WTC11 (cell line): ENCODE measurements around the gene HES2. TPM values are rescaled to one million over a fixed set of nuclear protein-coding genes. Genes with fewer than 3 reads are reported as not detected.

Experiments used
- ATAC-seq: fragments of 200-7000 bp; cut with Tn5 transposase; 2 replicates; pipeline ENCODE4 v1.10.0; 2021; ENCODE audit warnings: mild to moderate bottlenecking, moderate library complexity
- CTCF ChIA-PET: fragments of 300-600 bp; sonication (Branson Sonifier 250); formaldehyde crosslinking; loops from one replicate; lab custom pipeline; 2021; ENCODE audit warnings: antibody characterized with exemption; lab: Charles Lee
- POLR2A ChIA-PET: fragments of 350-600 bp; sonication (Branson Sonifier 250); formaldehyde crosslinking; loops from one replicate; lab custom pipeline; 2021; ENCODE audit warnings: antibody characterized with exemption; lab: Charles Lee
- DNase-seq: peaks from one replicate; pipeline ENCODE4 v3.0.0; 2021; ENCODE audit warnings: low spot score
- H3K27ac Mint-ChIP-seq: 2 replicates; pipeline ENCODE4 v1.8.0; 2021; ENCODE audit warnings: mixed read lengths
- H3K27me3 Mint-ChIP-seq: 2 replicates; pipeline ENCODE4 v1.8.0; 2021; ENCODE audit warnings: low read depth, mild to moderate bottlenecking, moderate library complexity, mixed read lengths
- H3K36me3 Mint-ChIP-seq: 2 replicates; pipeline ENCODE4 v1.8.0; 2021; ENCODE audit warnings: mixed read lengths
- H3K4me1 Mint-ChIP-seq: 2 replicates; pipeline ENCODE4 v1.8.0; 2022; ENCODE audit warnings: mixed read lengths
- H3K4me3 Mint-ChIP-seq: 2 replicates; pipeline ENCODE4 v1.8.0; 2021; ENCODE audit warnings: mild to moderate bottlenecking, moderate library complexity, mixed read lengths
- H3K9me3 Mint-ChIP-seq: 2 replicates; pipeline ENCODE4 v1.8.0; 2021; ENCODE audit warnings: mixed read lengths
- AR ChIP-seq: fragments of 250-450 bp; sonication (Bioruptor Pico); IDR thresholded peaks from 2 replicates; pipeline ENCODE4 v1.9.0; 2021; ENCODE audit warnings: mild to moderate bottlenecking
- CBFB ChIP-seq: sonication (generic); formaldehyde crosslinking; IDR thresholded peaks from 2 replicates; pipeline ENCODE4 v1.8.1; 2022; ENCODE audit warnings: mild to moderate bottlenecking, low read depth, missing genetic modification reagents
- E2F5 ChIP-seq: sonication (generic); formaldehyde crosslinking; IDR thresholded peaks from 2 replicates; pipeline ENCODE4 v1.8.1; 2022; ENCODE audit warnings: mild to moderate bottlenecking, moderate library complexity, missing genetic modification reagents
- FOXP1 ChIP-seq: sonication (generic); formaldehyde crosslinking; IDR thresholded peaks from 2 replicates; pipeline ENCODE4 v1.8.0; 2022; ENCODE audit warnings: missing genetic modification reagents, mild to moderate bottlenecking, moderate library complexity, borderline replicate concordance
- GTF2I ChIP-seq: fragments of 250-450 bp; sonication (Bioruptor Pico); conservative IDR thresholded peaks from 2 replicates; pipeline ENCODE4 v1.4.0; 2021; ENCODE audit warnings: mild to moderate bottlenecking
- IRF2 ChIP-seq: sonication (generic); formaldehyde crosslinking; IDR thresholded peaks from 2 replicates; pipeline ENCODE4 v1.8.0; 2022; ENCODE audit warnings: low read depth, missing genetic modification reagents, borderline replicate concordance
- MXD4 ChIP-seq: fragments of 250-450 bp; sonication (Bioruptor Pico); IDR thresholded peaks from 2 replicates; pipeline ENCODE4 v1.8.0; 2021; ENCODE audit warnings: mild to moderate bottlenecking, moderate library complexity, borderline replicate concordance
- NFATC4 ChIP-seq: fragments of 250-450 bp; sonication (Bioruptor Pico); IDR thresholded peaks from 2 replicates; pipeline ENCODE4 v1.9.0; 2021; ENCODE audit warnings: mild to moderate bottlenecking
- NFYB ChIP-seq: sonication (generic); formaldehyde crosslinking; conservative IDR thresholded peaks from 2 replicates; pipeline ENCODE4 v1.8.0; 2022; ENCODE audit warnings: low read depth, missing genetic modification reagents
- SOX15 ChIP-seq: fragments of 250-450 bp; sonication (Bioruptor Pico); IDR thresholded peaks from 2 replicates; pipeline ENCODE4 v1.9.0; 2021; ENCODE audit warnings: mild to moderate bottlenecking
- STAT6 ChIP-seq: sonication (generic); formaldehyde crosslinking; conservative IDR thresholded peaks from 2 replicates; pipeline ENCODE4 v1.8.1; 2023; ENCODE audit warnings: mild to moderate bottlenecking, low read depth, missing genetic modification reagents, moderate library complexity
- ZNF423 ChIP-seq: fragments of 250-450 bp; sonication (Bioruptor Pico); IDR thresholded peaks from 2 replicates; pipeline ENCODE4 v2.1.2; 2022; ENCODE audit warnings: mild to moderate bottlenecking, moderate library complexity
- ZNF671 ChIP-seq: fragments of 250-450 bp; sonication (Bioruptor Pico); IDR thresholded peaks from 2 replicates; pipeline ENCODE4 v1.8.0; 2021; ENCODE audit warnings: mild to moderate bottlenecking
- ZSCAN18 ChIP-seq: fragments of 250-450 bp; sonication (Bioruptor Pico); IDR thresholded peaks from 2 replicates; pipeline ENCODE4 v2.1.2; 2022; ENCODE audit warnings: mild to moderate bottlenecking, moderate library complexity
- total RNA-seq: library from RNA; stranded (reverse); gene quantifications from 3 replicates; pipeline ENCODE4 v1.2.3, GENCODE V29; 2021
- TF ChIP-seq, protein P1 (sequence below): sonication (generic); formaldehyde crosslinking; conservative IDR thresholded peaks from 2 replicates; pipeline ENCODE4 v1.8.1; 2022; ENCODE audit warnings: mild to moderate bottlenecking, missing genetic modification reagents
- TF ChIP-seq, protein P2 (sequence below): sonication (generic); formaldehyde crosslinking; IDR thresholded peaks from 2 replicates; pipeline ENCODE4 v1.8.1; 2023; ENCODE audit warnings: mild to moderate bottlenecking, missing genetic modification reagents, borderline replicate concordance
- TF ChIP-seq, protein P3 (sequence below): sonication (generic); formaldehyde crosslinking; IDR thresholded peaks from 2 replicates; pipeline ENCODE4 v1.8.0; 2022; ENCODE audit warnings: missing genetic modification reagents
- TF ChIP-seq, protein P4 (sequence below): sonication (generic); formaldehyde crosslinking; IDR thresholded peaks from 2 replicates; pipeline ENCODE4 v1.8.1; 2022; ENCODE audit warnings: low read depth, mild to moderate bottlenecking, moderate library complexity, missing genetic modification reagents, borderline replicate concordance

Gene HES2
- total RNA-seq, 1 experiment from 2014 or later, result 2.7 TPM

- TF ChIP-seq STAT6, result no peak
- TF ChIP-seq, protein P1, sequence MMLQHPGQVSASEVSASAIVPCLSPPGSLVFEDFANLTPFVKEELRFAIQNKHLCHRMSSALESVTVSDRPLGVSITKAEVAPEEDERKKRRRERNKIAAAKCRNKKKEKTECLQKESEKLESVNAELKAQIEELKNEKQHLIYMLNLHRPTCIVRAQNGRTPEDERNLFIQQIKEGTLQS (CRISPR knock-in tag), result no peak
Measured at GRCh38 chr1:6397844-6398441, 21.8 kb downstream of the HES2 start (continued).

DNA sequence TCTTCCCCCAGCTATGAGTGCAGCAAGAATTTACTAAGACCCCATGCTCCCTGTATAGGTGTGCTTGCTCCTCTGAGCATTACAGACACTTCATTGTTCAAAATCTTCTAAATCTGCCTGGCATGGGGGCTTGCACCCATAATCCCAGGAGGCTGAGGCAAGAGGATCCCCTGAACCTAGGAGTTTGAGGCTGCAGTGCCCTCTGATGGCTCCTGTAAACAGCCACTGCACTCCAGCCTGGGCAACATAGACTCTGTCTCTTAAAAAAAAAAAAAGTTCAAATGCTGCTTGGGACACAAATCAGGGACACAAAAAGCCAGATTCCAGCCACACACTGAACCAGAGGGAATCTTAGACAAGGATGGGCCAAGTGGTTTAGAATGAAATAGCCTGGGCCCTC is 22.7 kb downstream of the HES2 start:
- DNase-seq (no peak), ATAC-seq (no peak)
- H3K27ac Mint-ChIP-seq, result no peak overlapping the region
- no peak for TF ChIP-seq AR
- TF ChIP-seq ZNF671, result no peak
- no peak for TF ChIP-seq MXD4
- TF ChIP-seq IRF2 (CRISPR knock-in tag), result no peak
- TF ChIP-seq CBFB (CRISPR knock-in tag), result no peak
- no peak for TF ChIP-seq FOXP1 (CRISPR knock-in tag)
- TF ChIP-seq, protein P2, sequence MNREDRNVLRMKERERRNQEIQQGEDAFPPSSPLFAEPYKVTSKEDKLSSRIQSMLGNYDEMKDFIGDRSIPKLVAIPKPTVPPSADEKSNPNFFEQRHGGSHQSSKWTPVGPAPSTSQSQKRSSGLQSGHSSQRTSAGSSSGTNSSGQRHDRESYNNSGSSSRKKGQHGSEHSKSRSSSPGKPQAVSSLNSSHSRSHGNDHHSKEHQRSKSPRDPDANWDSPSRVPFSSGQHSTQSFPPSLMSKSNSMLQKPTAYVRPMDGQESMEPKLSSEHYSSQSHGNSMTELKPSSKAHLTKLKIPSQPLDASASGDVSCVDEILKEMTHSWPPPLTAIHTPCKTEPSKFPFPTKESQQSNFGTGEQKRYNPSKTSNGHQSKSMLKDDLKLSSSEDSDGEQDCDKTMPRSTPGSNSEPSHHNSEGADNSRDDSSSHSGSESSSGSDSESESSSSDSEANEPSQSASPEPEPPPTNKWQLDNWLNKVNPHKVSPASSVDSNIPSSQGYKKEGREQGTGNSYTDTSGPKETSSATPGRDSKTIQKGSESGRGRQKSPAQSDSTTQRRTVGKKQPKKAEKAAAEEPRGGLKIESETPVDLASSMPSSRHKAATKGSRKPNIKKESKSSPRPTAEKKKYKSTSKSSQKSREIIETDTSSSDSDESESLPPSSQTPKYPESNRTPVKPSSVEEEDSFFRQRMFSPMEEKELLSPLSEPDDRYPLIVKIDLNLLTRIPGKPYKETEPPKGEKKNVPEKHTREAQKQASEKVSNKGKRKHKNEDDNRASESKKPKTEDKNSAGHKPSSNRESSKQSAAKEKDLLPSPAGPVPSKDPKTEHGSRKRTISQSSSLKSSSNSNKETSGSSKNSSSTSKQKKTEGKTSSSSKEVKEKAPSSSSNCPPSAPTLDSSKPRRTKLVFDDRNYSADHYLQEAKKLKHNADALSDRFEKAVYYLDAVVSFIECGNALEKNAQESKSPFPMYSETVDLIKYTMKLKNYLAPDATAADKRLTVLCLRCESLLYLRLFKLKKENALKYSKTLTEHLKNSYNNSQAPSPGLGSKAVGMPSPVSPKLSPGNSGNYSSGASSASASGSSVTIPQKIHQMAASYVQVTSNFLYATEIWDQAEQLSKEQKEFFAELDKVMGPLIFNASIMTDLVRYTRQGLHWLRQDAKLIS, result no peak
- TF ChIP-seq E2F5 (CRISPR knock-in tag), result no peak
- no peak for TF ChIP-seq NFATC4 (CRISPR knock-in tag)
- no peak for TF ChIP-seq SOX15 (CRISPR knock-in tag)
- TF ChIP-seq GTF2I (CRISPR knock-in tag), result no peak
- no peak for TF ChIP-seq ZSCAN18 (CRISPR knock-in tag)
- TF ChIP-seq, protein P3, sequence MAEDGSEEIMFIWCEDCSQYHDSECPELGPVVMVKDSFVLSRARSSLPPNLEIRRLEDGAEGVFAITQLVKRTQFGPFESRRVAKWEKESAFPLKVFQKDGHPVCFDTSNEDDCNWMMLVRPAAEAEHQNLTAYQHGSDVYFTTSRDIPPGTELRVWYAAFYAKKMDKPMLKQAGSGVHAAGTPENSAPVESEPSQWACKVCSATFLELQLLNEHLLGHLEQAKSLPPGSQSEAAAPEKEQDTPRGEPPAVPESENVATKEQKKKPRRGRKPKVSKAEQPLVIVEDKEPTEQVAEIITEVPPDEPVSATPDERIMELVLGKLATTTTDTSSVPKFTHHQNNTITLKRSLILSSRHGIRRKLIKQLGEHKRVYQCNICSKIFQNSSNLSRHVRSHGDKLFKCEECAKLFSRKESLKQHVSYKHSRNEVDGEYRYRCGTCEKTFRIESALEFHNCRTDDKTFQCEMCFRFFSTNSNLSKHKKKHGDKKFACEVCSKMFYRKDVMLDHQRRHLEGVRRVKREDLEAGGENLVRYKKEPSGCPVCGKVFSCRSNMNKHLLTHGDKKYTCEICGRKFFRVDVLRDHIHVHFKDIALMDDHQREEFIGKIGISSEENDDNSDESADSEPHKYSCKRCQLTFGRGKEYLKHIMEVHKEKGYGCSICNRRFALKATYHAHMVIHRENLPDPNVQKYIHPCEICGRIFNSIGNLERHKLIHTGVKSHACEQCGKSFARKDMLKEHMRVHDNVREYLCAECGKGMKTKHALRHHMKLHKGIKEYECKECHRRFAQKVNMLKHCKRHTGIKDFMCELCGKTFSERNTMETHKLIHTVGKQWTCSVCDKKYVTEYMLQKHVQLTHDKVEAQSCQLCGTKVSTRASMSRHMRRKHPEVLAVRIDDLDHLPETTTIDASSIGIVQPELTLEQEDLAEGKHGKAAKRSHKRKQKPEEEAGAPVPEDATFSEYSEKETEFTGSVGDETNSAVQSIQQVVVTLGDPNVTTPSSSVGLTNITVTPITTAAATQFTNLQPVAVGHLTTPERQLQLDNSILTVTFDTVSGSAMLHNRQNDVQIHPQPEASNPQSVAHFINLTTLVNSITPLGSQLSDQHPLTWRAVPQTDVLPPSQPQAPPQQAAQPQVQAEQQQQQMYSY (CRISPR knock-in tag), result no peak
- TF ChIP-seq ZNF423, result no peak
- TF ChIP-seq NFYB (CRISPR knock-in tag), result no peak
- TF ChIP-seq, protein P4, sequence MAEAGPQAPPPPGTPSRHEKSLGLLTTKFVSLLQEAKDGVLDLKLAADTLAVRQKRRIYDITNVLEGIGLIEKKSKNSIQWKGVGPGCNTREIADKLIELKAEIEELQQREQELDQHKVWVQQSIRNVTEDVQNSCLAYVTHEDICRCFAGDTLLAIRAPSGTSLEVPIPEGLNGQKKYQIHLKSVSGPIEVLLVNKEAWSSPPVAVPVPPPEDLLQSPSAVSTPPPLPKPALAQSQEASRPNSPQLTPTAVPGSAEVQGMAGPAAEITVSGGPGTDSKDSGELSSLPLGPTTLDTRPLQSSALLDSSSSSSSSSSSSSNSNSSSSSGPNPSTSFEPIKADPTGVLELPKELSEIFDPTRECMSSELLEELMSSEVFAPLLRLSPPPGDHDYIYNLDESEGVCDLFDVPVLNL, result no peak
- ChIA-PET POLR2A (interaction anchor here (0.7 kb wide), 1 partner anchor 947 kb away, joined by 3 read pairs; no protein-coding TSS in a partner anchor), CTCF (interaction anchor here (0.7 to 1.0 kb wide), 2 partner anchors 39 to 45 kb away, joined by 3 to 4 read pairs; no protein-coding TSS in a partner anchor)
- peaks cover 11% of the 10 kb centered on the region for H3K4me1 Mint-ChIP-seq
- peaks cover 6% of the 10 kb centered on the region; the same call in 1 of the 2 replicates for H3K9me3 Mint-ChIP-seq
- H3K36me3 Mint-ChIP-seq, result no peaks in the 10 kb centered on the region
- peaks cover 12% of the 10 kb centered on the region for H3K27me3 Mint-ChIP-seq
- no peak overlapping the region for H3K4me3 Mint-ChIP-seq
